GM19438 (cell line): ENCODE results near the gene EXOG.

Source experiments
- ATAC-seq: cut with Tn5 transposase; IDR thresholded peaks from one replicate; pipeline ENCODE4 v1.9.1; 2021; ENCODE audit warnings: low read depth; ENCODE audit not compliant: unreplicated experiment

The EXOG gene

DNA sequence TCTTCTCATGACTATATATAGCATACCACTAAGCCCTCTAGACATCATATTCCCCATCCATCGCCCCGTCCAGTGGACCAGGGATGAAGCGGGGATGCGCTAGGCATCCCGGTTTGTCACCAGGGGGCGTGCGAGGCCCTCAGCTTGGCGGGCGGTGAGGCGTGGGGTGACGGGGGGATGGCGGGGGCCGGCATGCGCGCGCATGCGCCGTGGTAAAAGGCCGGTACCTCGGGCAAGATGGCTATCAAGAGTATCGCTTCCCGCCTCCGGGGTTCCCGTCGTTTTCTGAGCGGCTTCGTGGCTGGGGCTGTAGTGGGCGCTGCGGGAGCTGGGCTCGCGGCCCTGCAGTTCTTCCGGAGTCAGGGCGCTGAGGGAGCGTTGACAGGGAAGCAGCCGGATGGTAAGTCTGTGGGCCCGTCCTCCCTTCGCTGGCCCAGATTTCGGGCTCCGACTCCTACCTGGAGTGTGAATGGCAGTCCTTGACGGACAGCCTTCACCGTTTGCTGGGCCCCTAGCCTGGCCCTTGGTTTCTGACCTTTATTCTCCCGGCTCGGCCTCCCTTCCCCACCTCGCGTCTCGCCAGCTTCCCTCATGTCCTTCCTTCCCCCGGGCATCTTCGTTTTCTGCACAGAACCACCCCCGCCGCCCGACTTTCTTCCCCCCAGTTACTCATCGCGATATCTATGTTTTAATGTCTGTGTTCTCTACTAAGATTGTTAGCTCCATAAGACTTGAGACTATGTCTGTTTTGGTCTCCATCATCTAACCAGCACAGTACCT, at the start of gene EXOG:
TSS of gene EXOG (plus strand) at position 210 of the 780 bp plus-strand sequence. CDS start at position 238, 28 bp downstream.
- peak; percentile 92 for ATAC-seq

GRCh38 chr3:38446812-38447211, 49.3 kb upstream of the EXOG start:
- no peak for ATAC-seq

DNA sequence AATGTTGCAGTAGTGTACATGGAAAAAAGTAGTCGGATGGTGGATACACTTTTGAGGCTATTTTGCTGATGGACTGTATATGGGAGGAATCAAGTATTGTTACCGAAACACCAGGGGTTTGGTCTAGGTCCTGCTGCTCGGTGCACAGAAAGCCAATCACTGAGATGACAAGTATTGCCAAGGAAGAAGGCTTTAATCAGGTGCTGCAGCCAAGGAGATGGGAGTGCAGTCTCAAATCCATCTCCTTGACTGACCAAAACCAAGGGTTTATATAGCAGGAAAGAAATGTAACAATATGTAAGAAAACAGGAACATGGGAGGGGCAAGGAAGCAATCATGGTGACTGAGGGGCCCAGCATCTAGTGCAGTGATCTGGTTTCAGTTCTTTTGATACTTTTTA, 45.3 kb upstream of the EXOG start:
- no peak for ATAC-seq

- peak; percentile 48 for ATAC-seq
Observed at GRCh38 chr3:38453075-38453912, 42.8 kb upstream of the EXOG start, which contains the start of gene ACVR2B. ACVR2B (plus strand) TSS chr3:38453890; CDS start chr3:38454323, 433 bp downstream.

- peak; percentile 14 for ATAC-seq
Observed at GRCh38 chr3:38453913-38454177, 42.3 kb upstream of the EXOG start.

DNA sequence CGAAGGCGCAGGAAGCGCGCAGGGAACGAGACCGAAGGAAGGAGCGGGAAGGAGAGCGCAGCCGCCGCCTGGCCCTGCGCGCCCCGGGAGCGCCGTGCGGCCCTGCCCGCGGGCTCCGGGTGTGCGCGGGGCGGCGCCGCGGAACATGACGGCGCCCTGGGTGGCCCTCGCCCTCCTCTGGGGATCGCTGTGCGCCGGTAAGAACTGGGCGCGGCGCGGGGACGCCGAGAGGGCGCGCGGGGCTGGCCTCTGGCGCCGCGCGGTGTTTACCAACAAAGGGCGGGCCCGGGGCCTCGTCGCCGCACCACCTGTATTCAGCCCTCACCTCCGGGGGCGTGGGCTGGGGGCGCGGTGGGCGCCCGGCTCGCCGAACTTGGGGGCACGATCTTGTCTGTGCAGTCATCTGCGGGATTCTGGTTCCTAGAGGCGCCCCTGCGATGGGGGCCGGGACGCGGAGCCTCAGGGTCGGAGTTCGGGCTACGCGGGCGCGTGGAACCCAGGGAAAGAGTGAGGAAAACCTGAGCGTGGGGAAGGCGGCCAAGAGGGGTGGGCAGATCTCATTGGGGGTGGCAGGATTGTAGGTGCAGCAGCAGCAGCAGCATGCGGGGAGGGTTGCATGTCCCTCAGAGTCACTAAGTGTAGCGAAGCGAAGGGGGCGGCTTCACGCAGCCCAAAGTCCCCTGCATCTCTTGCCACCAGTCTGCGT, 41.8 kb upstream of the EXOG start:
- ATAC-seq = peak; percentile 25

DNA sequence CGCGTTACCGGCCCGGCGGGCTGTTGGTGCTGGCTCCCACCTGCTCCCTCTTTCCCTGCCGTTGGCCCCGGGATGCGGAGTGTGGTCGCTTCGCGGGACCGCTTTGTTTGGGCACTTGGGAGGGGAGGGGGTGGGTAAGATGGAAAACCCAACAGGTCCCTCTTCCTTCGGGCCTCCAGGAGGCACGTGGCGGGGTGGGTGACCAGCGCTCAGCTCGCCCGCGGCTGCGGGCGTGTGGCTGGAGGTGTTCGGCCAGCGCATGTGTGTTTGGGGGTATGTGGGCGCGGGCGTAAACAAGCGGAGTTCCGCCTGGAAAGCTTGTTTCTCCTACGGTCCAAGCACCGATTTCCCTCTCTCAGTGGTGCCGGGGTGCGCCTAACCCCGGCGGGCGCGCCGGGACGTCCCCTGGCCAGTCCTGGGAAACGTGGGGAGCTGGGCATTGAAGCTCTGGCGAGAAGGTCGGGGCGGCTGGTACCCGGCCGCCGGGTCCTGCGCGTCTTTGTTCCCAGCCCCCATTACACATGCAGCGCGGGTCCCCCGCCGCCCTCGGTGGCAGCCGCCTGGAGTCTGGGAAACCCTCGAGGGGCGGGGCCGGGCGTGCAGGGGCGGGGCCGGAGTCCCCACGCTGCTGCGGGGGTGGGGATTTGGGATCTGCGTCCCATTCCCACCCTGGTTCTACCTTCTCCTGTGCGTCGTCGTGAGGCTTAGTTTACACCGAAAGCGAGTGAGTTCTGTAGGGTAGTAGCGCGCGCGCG, 41.1 kb upstream of the EXOG start:
- ATAC-seq = peak; percentile 38

DNA sequence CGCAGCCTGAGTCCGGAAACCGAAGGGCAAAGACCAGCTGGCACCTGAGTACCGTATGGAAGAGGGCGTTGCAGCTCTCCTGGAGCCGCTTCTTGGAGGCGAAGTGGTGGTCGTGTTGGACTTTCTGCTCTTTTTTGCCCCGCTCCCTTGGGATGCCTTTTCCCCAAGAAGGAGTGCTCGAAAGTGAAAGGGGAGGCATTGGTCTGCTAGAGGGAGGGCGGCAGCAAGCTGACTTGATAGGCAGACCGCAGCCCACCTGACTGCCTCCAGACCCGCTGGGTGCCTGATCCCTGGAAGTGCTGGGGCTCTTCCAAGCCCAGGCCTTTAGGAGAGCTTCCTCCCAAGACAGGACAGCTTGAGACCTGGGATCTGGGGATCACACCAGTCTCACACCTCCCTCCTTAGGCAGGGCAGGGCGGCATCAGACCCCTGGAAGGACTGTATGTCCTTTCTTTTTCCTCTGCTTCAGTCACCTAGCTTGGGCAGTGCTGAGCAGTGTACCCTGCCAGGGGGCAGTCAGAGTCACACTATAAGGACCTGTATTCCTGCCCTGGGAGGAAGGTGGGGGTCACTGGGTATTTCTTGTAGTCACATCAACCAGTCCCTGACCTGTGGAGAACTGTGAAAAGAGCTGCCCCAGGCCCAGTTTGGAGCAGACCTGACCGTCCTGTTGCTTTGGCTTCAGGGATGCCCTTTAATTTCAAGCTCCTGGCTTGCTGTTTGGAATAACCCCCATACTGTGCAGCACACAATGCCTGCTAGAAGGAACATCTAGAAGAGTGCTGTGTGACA, 40.3 kb upstream of the EXOG start:
- ATAC-seq = peak; percentile 17

DNA sequence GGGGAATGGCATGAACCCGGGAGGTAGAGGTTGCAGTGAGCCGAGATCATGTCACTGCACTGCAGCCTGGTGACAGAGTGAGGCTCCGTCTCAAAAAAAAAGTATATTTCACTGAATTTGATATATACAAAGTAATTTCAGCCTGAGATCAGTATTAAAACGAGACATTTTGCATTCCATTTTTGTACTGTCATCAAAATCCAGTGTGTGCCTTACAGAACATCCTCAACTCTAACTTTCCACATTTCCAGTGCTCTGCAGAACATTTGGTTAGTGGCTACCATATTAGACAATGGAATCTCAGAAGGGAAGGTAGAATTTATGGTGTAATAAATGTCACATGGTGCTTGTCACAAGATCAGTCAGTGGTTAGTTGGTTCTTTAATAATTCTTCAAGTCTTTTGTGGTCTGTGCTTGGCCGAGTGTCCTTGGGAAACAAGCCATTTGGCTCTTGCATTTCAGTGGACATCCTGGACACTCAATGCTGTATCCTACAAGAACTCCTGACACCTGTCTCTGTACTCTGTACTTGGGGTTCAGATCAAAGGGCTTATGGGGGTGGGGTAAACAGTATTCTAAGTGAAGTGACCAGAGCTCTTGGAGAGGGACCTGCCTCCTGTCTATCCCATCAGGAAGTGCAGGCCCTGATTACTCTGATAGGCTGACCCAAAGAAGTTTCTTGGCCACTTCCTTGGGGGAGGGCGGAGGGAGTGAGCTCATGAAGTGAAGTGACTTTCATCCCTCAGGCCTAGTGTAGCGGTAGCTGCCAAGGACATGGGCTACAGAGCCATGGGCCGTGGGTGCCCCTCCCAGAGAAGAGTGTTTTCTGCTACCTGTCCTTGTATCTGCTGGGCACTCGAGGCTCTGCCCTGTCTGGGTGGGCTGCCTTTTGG, 38.8 kb upstream of the EXOG start:
- ATAC-seq = no peak

DNA sequence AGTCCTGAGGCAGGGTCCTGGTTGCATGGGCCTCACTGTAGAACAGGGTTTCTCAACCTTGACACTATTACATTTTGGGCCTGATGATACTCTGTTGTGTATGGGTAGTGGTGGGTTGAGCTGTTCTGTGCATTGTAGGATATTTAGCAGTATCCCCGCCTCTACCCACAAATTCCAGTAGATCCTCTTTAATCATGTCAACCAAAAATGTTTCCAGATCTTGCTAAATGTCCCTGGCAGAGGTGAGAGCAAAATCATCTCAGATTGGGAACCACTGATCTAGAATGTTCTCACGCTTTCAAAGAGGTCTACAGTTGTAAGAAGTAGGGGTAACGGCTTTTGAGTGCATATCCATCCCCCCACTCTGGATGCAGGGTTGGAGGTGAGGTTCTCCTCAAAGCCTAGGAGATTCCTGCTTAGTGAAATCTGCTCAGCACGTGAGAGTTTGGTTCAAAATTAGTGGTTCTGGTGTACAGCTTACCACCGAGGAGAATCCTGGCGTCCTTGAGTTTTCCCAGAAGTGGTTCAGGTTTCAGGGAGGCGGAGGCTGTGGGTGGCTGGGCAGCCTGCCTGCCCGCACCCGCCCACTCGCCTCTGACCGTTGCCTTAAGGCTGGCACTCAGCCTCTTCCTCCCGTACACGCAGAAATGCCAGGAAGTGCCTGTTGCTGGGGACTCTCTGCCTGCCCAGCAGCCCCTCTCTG, 37.2 kb upstream of the EXOG start:
- ATAC-seq = no peak

DNA sequence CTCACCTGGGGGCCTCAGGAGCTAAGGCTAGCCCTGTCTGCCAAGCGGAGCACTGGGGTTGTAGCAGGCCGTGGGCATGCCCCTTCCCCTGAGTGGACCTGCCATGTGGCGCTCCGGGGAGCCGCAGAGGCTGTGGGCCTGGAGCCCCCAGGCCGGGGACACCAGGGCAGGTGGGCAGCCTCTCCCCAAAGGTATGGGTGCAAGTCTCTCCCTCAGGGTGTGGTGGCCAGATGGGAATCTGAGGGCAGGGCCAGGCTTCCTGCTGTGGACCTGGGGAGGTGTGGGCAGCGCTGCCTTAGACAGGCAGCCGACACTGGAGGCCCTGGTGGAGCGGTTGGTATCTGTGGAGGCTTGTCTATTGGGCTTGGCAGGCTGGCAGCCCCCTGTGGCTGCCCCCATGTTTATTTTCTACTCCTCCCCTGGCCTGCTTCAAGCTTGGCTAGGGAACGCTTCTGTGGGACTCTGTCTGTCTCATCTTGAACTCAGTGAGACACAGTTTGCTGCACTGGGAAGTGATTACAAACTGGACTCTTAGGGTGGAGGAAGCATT, 36.6 kb upstream of the EXOG start:
- ATAC-seq = no peak

DNA sequence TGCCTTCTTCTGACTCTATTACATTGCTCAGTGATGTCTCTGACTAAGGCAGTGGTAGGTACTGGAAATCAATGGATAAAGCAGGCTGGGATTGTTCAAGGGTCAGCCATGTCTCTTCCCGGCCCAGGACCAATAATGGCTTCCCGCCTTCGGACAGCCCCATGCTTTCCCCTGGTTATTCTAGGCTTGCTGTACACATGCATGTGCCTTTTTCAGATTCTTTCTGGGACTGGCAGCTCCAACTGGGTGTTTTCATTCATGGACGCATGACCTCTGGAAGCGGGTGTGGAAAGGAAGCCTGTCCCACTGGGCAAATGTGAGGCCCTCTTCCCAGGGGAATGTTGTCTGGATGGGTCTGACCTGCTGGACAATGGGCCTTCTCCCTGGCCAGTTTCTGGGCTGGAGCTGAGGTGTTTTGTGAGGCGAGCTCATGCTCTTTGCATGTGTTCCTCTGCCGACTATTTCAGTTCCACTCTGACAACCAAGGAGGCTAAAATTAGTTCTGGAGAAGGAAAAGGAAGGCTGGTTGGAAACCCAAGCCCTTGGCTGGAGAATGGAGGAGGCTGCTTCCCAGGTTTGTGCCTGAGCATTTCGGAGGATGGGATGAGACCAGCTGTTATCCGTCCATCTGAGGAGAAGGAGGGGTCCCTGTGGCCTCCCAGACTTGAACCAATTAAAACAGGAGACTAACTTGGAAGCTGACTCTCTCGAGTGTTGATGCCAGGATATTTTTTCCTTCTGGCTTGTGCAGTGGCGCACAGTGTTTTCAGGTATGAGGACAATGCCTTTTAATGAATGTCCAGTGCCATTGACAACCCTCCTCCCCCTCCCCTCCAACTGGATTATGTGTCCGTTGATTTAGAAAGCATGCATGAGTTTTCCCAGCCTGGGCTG, 35.5 kb upstream of the EXOG start:
- no peak for ATAC-seq

DNA sequence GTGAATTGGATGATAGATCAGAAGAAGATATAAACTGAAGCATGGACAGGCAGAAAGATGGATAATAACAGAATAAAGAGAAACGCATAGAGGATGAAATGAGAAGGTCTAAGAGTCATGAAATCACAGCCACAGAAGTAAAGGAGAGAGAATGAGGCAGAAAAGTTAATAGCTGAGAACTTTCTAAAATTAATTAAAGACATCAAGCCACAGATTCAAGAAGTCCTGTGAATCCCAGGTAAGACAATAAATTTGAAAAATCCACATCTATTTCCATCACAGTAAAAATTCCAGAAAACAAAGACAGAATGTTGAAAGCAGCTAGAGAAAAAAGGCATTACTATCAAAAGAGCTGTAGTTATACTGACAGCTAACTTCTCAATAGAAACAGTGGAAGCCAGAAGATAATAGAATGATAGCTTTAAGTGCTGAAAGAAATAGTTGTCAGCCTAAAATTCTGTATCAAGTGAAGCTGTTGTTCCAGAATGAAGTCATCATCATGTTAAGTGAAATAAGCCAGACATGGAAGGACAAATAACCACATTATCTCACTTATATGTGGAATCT, 30.5 kb upstream of the EXOG start:
- ATAC-seq = no peak

DNA sequence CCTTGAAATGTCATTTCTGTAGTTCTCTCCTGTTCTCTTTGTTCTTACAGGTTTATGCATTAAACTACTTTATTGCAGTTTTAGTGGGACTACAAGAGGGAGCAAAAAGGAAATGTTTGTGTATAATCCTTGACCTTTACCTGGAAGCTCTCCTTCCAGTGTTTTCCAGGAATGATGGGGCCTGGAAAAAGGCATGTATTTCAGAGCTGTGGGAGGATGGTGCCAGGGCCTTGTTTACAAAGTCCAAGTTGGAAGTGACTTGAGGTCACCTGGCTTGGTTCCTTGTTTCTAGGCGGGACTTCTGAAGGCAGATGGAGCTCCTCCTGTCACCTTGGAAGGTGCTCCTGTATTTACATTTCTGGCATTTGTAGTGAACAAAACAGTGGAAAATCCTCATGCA, 27.4 kb upstream of the EXOG start:
- no peak for ATAC-seq

DNA sequence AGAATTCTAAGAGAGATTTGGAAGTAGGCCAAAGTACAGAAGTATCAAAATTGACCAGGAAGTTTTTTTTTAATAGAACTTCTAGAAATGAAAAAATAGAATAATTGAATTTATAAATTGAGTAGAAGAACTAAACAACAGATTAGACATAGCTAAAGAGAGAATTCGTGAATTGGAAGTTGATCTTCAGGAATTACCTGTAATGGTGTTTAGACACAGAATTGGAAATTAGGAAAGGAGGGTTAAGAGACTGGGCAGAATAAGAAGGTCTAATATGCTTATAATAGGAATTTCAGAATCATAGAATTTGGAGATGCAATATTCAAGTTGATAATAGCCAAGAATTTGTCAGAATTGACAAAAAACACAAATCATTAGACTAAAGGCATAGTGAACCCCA, 26.3 kb upstream of the EXOG start:
- ATAC-seq = no peak

DNA sequence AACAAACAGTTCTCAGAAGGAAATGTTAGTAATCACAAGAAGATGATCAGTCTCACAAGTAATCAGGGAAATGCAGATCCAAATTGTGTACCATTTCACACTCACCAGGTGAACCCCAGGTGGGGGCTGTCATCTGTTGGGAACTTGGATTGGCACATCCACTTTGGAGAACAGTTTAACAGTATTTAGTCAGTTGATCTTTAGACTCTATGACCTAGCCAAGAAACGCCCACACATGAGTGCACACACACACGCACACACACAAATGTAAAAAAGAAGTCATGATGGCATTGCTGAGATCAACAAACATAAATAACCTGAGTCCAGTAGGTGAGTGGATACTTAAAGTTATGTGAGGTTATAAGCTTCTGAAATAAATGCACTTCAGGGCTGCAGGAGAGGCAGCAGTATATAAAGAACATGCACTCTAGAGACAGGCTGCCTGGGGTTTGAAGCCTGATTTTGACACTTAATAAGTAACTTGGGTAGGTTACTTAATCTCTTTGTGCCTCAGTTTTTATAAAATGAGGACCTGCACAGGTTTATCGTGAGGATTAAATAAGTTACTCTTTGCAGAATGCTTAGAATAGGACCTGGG, 24.8 kb upstream of the EXOG start:
- no peak for ATAC-seq
